Measurements from ENCODE around the gene CENPU.
"Not testable (repeated sequence)": the region's sequence is repeated elsewhere in the genome, so short reads cannot be mapped to it uniquely, and the experiment has no call there.

The CENPU gene, protein sequence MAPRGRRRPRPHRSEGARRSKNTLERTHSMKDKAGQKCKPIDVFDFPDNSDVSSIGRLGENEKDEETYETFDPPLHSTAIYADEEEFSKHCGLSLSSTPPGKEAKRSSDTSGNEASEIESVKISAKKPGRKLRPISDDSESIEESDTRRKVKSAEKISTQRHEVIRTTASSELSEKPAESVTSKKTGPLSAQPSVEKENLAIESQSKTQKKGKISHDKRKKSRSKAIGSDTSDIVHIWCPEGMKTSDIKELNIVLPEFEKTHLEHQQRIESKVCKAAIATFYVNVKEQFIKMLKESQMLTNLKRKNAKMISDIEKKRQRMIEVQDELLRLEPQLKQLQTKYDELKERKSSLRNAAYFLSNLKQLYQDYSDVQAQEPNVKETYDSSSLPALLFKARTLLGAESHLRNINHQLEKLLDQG

DNA sequence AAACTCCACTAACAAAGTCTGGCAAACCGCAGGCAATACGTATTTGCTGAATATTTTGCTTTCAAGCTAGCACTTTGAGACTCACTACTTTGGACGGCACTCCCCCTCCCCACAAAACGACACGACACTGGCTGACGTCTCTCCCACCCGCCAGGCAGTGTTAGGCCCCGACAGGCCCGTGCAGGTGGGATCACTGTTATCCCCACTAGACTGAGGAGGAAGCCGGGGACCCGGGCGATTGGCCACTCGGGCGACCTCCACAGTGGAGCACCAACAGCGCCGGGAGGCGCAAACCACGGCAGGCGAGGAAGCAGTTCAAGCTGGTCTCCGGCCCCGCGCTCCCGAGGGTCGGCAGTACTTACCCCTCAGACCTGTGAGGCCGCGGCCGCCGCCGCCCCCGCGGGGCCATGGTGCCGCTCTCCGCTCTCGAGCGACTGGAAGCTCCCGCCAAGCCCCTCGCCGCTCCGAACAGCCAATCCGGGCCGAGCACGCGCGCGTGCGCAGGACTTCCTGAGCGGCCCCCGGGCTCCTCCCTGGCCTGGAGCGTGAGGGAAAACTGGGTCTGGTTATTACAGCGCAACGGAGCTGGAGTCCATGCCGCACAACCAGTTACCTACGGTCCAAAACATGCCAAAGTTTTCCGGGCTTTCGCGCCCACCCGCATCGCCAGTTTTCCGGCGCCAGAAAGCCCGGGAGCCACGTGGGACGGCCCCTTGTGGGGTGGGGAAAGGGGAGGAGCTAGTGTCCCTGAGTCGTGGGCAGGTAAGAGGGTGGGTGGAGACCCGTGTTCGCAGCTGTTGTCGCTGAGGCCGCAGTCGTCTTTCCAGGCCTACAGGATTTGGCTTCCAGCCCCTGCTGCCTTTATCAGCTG, at the start of gene CENPU:
Gene CENPU, minus strand, starts transcription at position 443 of the 871 bp plus-strand sequence. Its CDS starts 34 bp downstream, at position 409.
- Histone ChIP-seq H3K9ac (ENCODE audit: low read length in 5 of 5) (peak within 1 kb of the TSS in 4 of 5 donors; percentile 78 to 83 (median 79)), H3K9me3 (ENCODE audit: control insufficient read depth in 5 of 5, low read length in 5 of 5) (no peaks in the 10 kb centered on the region), H3K4me3 (ENCODE audit: low read depth in 1 of 5, low read length in 5 of 5) (peak within 1 kb of the TSS; percentile 87 to 90 (median 87)), H3K4me1 (ENCODE audit: control insufficient read depth in 5 of 5, insufficient read depth in 5 of 5, low read length in 5 of 5) (peaks cover 0 to 30% (median 24%) of the 10 kb centered on the region in 5 donors), H3K36me3 (ENCODE audit: control insufficient read depth in 5 of 5, insufficient read depth in 5 of 5, low read length in 5 of 5) (no peaks in the 10 kb centered on the region), H3K27me3 (ENCODE audit: control insufficient read depth in 5 of 5, insufficient read depth in 4 of 5, low read length in 5 of 5) (no peaks in the 10 kb centered on the region), H3K27ac (ENCODE audit: low read depth, low read length) (peak within 1 kb of the TSS; percentile 11)

GRCh38 chr4:184782731-184783373, 49.0 kb upstream of the CENPU start:
- H3K36me3 ChIP-seq (ENCODE audit: control insufficient read depth in 5 of 5, insufficient read depth in 5 of 5, low read length in 5 of 5), result peaks cover 20 to 80% (median 60%) of the 10 kb centered on the region in 5 donors
- no peaks in the 10 kb centered on the region for H3K27me3 ChIP-seq (ENCODE audit: control insufficient read depth in 5 of 5, insufficient read depth in 4 of 5, low read length in 5 of 5)
- H3K27ac ChIP-seq (ENCODE audit: low read depth, low read length), result peak overlapping the region; percentile 23
- H3K4me3 ChIP-seq (ENCODE audit: low read depth in 1 of 5, low read length in 5 of 5), result no peak overlapping the region
- no peaks in the 10 kb centered on the region for H3K9me3 ChIP-seq (ENCODE audit: control insufficient read depth in 5 of 5, low read length in 5 of 5)
- H3K9ac ChIP-seq (ENCODE audit: low read length in 5 of 5), result peak overlapping the region in 1 of 5 donors; percentile 26
- H3K4me1 ChIP-seq (ENCODE audit: control insufficient read depth in 5 of 5, insufficient read depth in 5 of 5, low read length in 5 of 5), result peaks cover 0 to 19% (median 6%) of the 10 kb centered on the region in 5 donors

DNA sequence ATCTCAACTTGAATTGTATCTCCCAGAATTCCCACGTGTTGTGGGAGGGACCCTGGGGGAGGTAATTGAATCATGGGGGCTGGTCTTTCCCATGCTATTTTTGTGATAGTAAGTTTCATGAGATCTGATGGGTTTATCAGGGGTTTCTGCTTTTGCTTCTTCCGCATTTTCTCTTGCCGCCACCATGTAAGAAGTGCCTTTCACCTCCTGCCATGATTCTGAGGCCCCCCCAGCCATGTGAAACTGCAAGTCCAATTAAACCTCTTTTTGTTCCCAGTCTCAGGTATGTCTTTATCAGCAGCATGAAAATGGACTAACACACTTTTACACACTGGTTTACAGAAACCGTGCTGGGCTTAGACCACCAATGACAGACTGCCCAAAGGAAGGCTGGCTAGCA, 45.3 kb upstream of the CENPU start:
- peaks cover 0 to 33% (median 17%) of the 10 kb centered on the region in 5 donors for H3K4me1 ChIP-seq (ENCODE audit: control insufficient read depth in 5 of 5, insufficient read depth in 5 of 5, low read length in 5 of 5)
- H3K4me3 ChIP-seq (ENCODE audit: low read depth in 1 of 5, low read length in 5 of 5); H3K9ac ChIP-seq (ENCODE audit: low read length in 5 of 5); H3K9me3 ChIP-seq (ENCODE audit: control insufficient read depth in 5 of 5, low read length in 5 of 5); H3K27me3 ChIP-seq (ENCODE audit: control insufficient read depth in 5 of 5, insufficient read depth in 4 of 5, low read length in 5 of 5): not testable (repeated sequence)
- H3K36me3 ChIP-seq (ENCODE audit: control insufficient read depth in 5 of 5, insufficient read depth in 5 of 5, low read length in 5 of 5), result peaks cover 29 to 74% (median 51%) of the 10 kb centered on the region in 5 donors
- H3K27ac ChIP-seq (ENCODE audit: low read depth, low read length), result peak overlapping the region; percentile 62

- no peak overlapping the region for H3K4me3 ChIP-seq (ENCODE audit: low read depth in 1 of 5, low read length in 5 of 5)
- H3K36me3 ChIP-seq (ENCODE audit: control insufficient read depth in 5 of 5, insufficient read depth in 5 of 5, low read length in 5 of 5), result peaks cover 28 to 74% (median 53%) of the 10 kb centered on the region in 5 donors
- peak overlapping the region; percentile 79 for H3K27ac ChIP-seq (ENCODE audit: low read depth, low read length)
- no peak overlapping the region for H3K9ac ChIP-seq (ENCODE audit: low read length in 5 of 5)
- no peaks in the 10 kb centered on the region for H3K9me3 ChIP-seq (ENCODE audit: control insufficient read depth in 5 of 5, low read length in 5 of 5)
- peaks cover 0 to 33% (median 16%) of the 10 kb centered on the region in 5 donors for H3K4me1 ChIP-seq (ENCODE audit: control insufficient read depth in 5 of 5, insufficient read depth in 5 of 5, low read length in 5 of 5)
- H3K27me3 ChIP-seq (ENCODE audit: control insufficient read depth in 5 of 5, insufficient read depth in 4 of 5, low read length in 5 of 5), result no peaks in the 10 kb centered on the region
These were observed 44.4 kb upstream of the CENPU start for GRCh38 chr4:184778325-184778724.

GRCh38 chr4:184776821-184777220, 42.9 kb upstream of the CENPU start:
- H3K27me3 ChIP-seq (ENCODE audit: control insufficient read depth in 5 of 5, insufficient read depth in 4 of 5, low read length in 5 of 5), result no peaks in the 10 kb centered on the region
- peaks cover 0 to 22% (median 11%) of the 10 kb centered on the region in 5 donors for H3K4me1 ChIP-seq (ENCODE audit: control insufficient read depth in 5 of 5, insufficient read depth in 5 of 5, low read length in 5 of 5)
- H3K9ac ChIP-seq (ENCODE audit: low read length in 5 of 5), result peak overlapping the region in 1 of 5 donors; percentile 49
- H3K27ac ChIP-seq (ENCODE audit: low read depth, low read length), result peak overlapping the region; percentile 26
- peaks cover 40 to 74% (median 56%) of the 10 kb centered on the region in 5 donors for H3K36me3 ChIP-seq (ENCODE audit: control insufficient read depth in 5 of 5, insufficient read depth in 5 of 5, low read length in 5 of 5)
- H3K4me3 ChIP-seq (ENCODE audit: low read depth in 1 of 5, low read length in 5 of 5), result no peak overlapping the region
- no peaks in the 10 kb centered on the region for H3K9me3 ChIP-seq (ENCODE audit: control insufficient read depth in 5 of 5, low read length in 5 of 5)

GRCh38 chr4:184775854-184776555, 42.1 kb upstream of the CENPU start:
- Histone ChIP-seq H3K9ac (ENCODE audit: low read length in 5 of 5) (peak overlapping the region in 1 of 5 donors; percentile 49), H3K4me3 (ENCODE audit: low read depth in 1 of 5, low read length in 5 of 5) (no peak overlapping the region), H3K27ac (ENCODE audit: low read depth, low read length) (peak overlapping the region; percentile 26), H3K9me3 (ENCODE audit: control insufficient read depth in 5 of 5, low read length in 5 of 5) (no peaks in the 10 kb centered on the region), H3K27me3 (ENCODE audit: control insufficient read depth in 5 of 5, insufficient read depth in 4 of 5, low read length in 5 of 5) (no peaks in the 10 kb centered on the region), H3K4me1 (ENCODE audit: control insufficient read depth in 5 of 5, insufficient read depth in 5 of 5, low read length in 5 of 5) (peaks cover 0 to 22% (median 10%) of the 10 kb centered on the region in 5 donors), H3K36me3 (ENCODE audit: control insufficient read depth in 5 of 5, insufficient read depth in 5 of 5, low read length in 5 of 5) (peaks cover 45 to 77% (median 61%) of the 10 kb centered on the region in 5 donors)

GRCh38 chr4:184774152-184774551, 40.3 kb upstream of the CENPU start:
- Histone ChIP-seq H3K27ac (ENCODE audit: low read depth, low read length) (peak overlapping the region; percentile 52), H3K27me3 (ENCODE audit: control insufficient read depth in 5 of 5, insufficient read depth in 4 of 5, low read length in 5 of 5) (no peaks in the 10 kb centered on the region), H3K9me3 (ENCODE audit: control insufficient read depth in 5 of 5, low read length in 5 of 5) (no peaks in the 10 kb centered on the region), H3K36me3 (ENCODE audit: control insufficient read depth in 5 of 5, insufficient read depth in 5 of 5, low read length in 5 of 5) (peaks cover 48 to 76% (median 61%) of the 10 kb centered on the region in 5 donors), H3K9ac (ENCODE audit: low read length in 5 of 5) (no peak overlapping the region), H3K4me1 (ENCODE audit: control insufficient read depth in 5 of 5, insufficient read depth in 5 of 5, low read length in 5 of 5) (peaks cover 0 to 22% (median 10%) of the 10 kb centered on the region in 5 donors), H3K4me3 (ENCODE audit: low read depth in 1 of 5, low read length in 5 of 5) (no peak overlapping the region)

DNA sequence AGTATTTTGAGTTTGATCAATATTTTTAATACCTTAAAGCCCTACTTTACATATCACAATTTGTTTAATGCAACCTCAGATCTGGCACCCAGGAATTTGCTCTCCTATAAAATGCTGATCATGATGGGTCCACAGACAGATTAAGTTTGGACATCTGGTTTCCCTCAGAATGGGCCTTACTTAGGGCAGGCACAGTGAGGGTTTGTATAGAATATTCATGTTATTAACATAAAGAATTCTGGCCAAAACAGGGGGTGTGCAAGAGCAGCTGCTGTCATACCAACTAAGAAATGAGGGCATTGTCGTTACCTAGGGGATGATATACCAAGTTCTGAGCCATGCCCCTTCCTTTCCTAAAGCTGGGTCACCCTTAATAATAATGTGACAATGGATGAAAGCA, 37.5 kb upstream of the CENPU start:
- peaks cover 60 to 83% (median 78%) of the 10 kb centered on the region in 5 donors for H3K36me3 ChIP-seq (ENCODE audit: control insufficient read depth in 5 of 5, insufficient read depth in 5 of 5, low read length in 5 of 5)
- H3K9me3 ChIP-seq (ENCODE audit: control insufficient read depth in 5 of 5, low read length in 5 of 5), result no peaks in the 10 kb centered on the region

GRCh38 chr4:184769141-184769765, 35.4 kb upstream of the CENPU start:
- H3K9me3 ChIP-seq (ENCODE audit: control insufficient read depth in 5 of 5, low read length in 5 of 5), result no peaks in the 10 kb centered on the region
- no peak overlapping the region for H3K9ac ChIP-seq (ENCODE audit: low read length in 5 of 5)
- peaks cover 62 to 97% (median 87%) of the 10 kb centered on the region in 5 donors for H3K36me3 ChIP-seq (ENCODE audit: control insufficient read depth in 5 of 5, insufficient read depth in 5 of 5, low read length in 5 of 5)
- no peak overlapping the region for H3K27ac ChIP-seq (ENCODE audit: low read depth, low read length)
- peaks cover 0 to 8% (median 0%) of the 10 kb centered on the region in 5 donors for H3K4me1 ChIP-seq (ENCODE audit: control insufficient read depth in 5 of 5, insufficient read depth in 5 of 5, low read length in 5 of 5)
- no peaks in the 10 kb centered on the region for H3K27me3 ChIP-seq (ENCODE audit: control insufficient read depth in 5 of 5, insufficient read depth in 4 of 5, low read length in 5 of 5)
- H3K4me3 ChIP-seq (ENCODE audit: low read depth in 1 of 5, low read length in 5 of 5), result no peak overlapping the region

More for the DNA sequence above, 37.5 kb upstream of the CENPU start:
- Histone ChIP-seq H3K9ac (ENCODE audit: low read length in 5 of 5) (no peak overlapping the region), H3K27me3 (ENCODE audit: control insufficient read depth in 5 of 5, insufficient read depth in 4 of 5, low read length in 5 of 5) (no peaks in the 10 kb centered on the region), H3K4me1 (ENCODE audit: control insufficient read depth in 5 of 5, insufficient read depth in 5 of 5, low read length in 5 of 5) (peaks cover 0 to 9% (median 6%) of the 10 kb centered on the region in 5 donors), H3K27ac (ENCODE audit: low read depth, low read length) (no peak overlapping the region), H3K4me3 (ENCODE audit: low read depth in 1 of 5, low read length in 5 of 5) (no peak overlapping the region)

Measured in subcutaneous abdominal adipose tissue (tissue), 5 donors.